ENCODE measurements around the gene PDK3. TPM values are rescaled to one million over a fixed set of nuclear protein-coding genes. Genes with fewer than 3 reads are reported as not detected.

The PDK3 gene
- total RNA-seq, 2 experiments from 2014 or later = 36.1 to 36.5 TPM

DNA sequence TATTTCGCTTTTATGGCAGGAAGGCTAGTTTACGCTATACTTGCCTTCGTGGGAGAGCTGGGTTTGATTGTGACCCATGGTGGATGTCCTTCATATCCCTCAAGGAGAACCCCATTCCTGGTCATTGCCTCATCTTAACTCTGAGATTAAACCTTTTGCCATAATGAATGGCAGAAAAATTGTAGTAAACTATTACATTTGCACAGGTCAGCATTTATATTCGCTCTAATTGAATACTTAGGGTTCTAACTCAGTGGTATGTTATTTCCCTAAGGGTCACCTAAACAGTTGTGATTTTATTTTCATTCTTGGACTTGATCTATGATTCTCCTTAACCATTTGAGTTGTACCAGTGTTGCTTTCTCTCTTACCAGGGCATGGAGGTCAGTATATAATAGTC is 13.4 kb downstream of the PDK3 start:
- POLR2A ChIA-PET = interaction anchor here (1.0 kb wide), 1 partner anchor 30 kb away, joined by 3 read pairs; no protein-coding TSS in a partner anchor
- CTCF ChIA-PET = no interaction called here

DNA sequence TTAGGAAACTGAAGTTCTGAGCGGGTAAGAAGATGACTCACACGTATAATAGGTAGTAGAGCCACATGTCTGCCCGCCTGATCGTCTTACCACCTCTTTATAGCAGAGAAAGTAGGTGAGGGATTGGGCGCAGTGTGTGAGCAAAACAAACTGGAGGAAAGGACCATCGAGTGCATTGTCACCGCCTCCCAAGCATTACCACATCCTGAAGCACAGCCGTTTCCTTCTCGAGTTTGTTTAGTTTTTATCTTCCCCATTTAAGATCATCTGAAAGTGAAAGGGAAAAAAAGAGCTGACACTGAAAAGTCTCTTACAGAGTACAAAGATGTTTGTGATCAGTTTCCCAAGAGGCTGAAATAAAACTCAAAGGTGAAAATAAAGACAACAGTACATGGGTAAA is 14.8 kb downstream of the PDK3 start:
- ChIA-PET CTCF (interaction anchor here (1.3 kb wide), 1 partner anchor 84 kb away, joined by 3 read pairs; no protein-coding TSS in a partner anchor), POLR2A (interaction anchor here (2.3 kb wide), 1 partner anchor 14 kb away, joined by 12 read pairs; the partner anchor contains the start of gene PDK3)

DNA sequence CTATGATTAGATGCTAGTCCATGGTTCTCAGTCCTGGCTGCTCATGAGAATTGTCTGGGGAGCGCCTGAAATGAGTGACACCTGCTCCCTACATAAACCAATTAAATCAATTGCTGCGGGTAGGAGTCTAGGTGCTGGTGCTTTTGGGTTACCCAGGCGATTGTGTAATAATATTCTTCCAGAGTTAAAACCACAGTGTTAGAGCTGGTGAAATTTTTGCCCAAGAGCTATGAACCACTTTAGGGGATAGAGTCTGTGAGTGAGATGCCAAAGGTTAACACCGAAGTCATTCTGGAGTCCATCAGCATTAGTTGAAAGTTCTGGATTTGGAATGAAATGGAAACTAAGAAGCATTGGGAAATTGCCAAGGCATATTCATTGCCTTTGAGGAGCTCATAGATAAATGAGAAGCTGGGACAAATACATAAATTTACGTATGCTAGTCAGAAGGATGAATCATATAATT is 15.3 kb downstream of the PDK3 start:
- CTCF ChIA-PET = no interaction called here
- POLR2A ChIA-PET = interaction anchor here (2.3 kb wide), 1 partner anchor 14 kb away, joined by 12 read pairs; the partner anchor contains the start of gene PDK3

DNA sequence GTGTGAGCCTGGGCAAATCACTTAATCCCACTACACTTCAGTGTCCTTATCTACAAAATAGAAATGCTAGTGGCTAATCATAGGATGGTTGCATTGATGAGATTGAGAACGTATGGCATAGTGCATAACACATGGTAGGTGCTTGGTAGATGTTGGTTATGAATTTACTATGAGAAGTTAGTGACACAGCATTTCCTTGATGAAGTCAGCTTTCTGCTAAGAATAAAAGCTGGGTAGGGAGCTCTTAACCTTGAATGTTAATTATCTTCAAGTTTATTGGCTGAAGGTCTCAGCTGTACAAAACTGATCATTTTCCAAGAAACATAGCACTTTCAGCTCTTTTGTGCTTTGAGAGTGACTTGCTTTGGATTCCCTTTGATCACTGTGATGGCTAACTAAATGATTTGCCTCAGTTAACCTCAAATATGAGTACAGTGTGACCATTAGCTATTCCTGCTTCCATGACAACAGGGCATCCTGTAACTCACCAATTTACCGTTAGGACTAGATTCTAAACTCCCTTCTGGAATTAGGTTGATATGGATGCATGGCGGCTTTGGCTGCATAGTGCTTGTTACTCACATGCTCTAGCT is 17.8 kb downstream of the PDK3 start:
- ChIA-PET POLR2A (interaction anchor here (0.6 kb wide), 1 partner anchor 86 kb away, joined by 4 read pairs; no protein-coding TSS in a partner anchor), CTCF (interaction anchor here (0.6 to 0.8 kb wide), 2 partner anchors 17 to 523 kb away, joined by 3 read pairs; partner anchors contain the start of gene PDK3)

DNA sequence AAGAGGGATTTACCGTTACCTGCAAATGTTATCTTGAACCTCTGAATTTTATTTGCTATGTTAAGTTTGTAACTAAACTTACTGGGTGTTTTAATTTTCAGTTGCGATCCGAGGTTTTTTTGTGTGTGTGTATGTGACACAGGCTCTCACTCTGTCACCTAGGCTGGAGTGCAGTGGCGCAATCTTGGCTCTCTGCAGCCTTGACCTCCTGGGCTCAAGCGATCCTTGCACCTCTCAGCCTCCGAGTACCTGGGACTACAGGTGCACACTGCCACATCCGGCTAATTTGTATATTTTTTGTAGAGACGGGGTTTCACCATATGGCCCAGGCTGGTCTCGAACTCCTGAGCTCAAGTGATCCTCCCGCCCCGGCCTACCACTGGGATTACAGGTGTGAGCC is 18.5 kb downstream of the PDK3 start:
- POLR2A ChIA-PET = no interaction called here
- CTCF ChIA-PET = interaction anchor here (0.8 kb wide), 1 partner anchor 18 kb away, joined by 3 read pairs; the partner anchor contains the start of gene PDK3

DNA sequence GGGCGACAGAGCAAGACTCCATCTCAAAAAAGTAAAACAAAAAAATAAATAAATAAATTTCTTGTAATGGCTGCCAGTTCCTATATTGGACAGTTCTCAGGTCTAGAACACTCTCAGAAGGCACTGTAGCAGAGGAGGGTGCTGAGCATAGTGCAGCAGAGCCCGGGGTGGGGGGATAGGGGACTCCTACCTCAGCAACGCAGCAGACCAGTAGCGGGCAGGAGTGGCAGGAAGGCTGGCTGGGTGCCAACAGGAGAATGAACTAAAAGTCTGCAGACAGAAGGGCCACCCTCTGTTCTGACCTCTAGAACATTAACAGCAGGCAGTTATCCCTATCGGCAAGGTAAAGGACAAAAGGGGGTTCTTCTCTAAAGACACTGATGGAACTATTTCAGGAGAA is 20.2 kb downstream of the PDK3 start:
- ChIA-PET CTCF (no interaction called here), POLR2A (no interaction called here)

DNA sequence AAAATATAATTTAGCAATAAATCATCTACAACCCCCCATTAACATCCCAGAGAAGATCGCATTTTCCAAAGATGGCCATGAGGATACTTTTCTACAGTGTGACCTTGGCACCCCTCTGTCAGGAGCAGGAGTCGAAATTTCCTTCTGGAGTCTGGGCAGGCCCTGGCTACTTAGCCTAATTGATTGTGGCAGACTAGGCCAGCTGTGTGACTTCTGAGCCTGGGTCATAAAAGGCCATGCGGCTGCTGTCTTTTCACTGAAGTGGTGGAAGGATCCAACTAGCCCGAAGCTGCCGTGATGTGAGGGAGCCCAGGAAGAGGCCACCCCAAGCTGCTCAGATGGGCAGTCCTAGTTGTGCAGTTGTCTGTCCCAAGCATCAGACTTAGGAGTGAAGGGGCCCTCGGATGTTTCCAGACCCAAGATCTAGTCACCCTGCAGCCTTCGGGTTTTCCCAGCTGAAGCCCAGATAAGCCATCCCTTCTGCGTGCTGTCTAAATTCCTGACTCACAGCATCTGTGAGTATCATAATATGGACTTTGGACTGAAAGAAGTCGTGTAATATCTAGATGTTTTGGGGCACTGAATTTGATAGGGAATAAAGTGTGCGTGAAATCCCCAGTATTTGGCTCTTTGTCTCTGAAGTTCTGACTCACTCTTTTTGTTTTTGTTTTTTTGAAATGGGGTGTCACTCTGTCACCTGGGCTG is 21.0 kb downstream of the PDK3 start:
- ChIA-PET CTCF (no interaction called here), POLR2A (no interaction called here)

DNA sequence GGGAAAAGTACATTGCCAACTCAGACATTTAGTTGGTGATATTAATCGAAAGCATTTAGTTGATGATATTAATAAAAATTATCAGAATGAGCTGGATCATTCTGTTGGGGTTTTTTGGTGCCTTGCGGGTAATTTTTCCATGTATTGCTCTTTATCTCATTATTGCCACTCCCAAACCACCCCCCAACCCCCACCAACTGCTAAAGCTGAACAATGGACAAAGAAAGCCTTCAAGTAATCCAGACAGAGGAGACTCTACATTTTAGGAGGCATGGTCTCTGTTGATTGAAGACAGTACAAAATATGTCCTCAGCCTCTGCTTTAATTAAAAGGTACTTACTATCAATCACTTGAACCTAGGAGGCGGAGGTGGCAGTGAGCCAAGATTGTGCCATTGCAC is 22.5 kb downstream of the PDK3 start:
- ChIA-PET POLR2A (no interaction called here), CTCF (interaction anchor here (0.8 kb wide), 1 partner anchor 12 kb away, joined by 3 read pairs; no protein-coding TSS in a partner anchor)

DNA sequence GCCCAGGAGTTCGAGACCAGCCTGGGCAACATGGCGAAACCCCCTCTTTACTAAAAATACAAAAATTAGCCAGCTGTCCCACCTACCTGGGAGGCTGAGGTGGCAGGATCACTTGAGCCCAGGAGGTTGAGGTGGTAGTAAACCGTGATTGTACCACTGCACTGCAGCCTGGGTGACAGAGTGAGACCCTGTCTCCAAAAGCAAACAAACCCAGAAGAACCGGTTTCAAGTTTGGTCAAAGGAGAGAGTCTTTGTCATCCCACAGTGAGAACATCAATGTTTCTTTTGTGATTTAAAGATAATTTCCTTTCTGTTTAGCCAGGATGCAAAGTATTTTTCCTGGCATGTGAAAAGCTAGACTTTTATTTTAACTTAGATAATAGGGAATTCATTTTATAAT is 26.7 kb downstream of the PDK3 start:
- ChIA-PET CTCF (no interaction called here), POLR2A (no interaction called here)

DNA sequence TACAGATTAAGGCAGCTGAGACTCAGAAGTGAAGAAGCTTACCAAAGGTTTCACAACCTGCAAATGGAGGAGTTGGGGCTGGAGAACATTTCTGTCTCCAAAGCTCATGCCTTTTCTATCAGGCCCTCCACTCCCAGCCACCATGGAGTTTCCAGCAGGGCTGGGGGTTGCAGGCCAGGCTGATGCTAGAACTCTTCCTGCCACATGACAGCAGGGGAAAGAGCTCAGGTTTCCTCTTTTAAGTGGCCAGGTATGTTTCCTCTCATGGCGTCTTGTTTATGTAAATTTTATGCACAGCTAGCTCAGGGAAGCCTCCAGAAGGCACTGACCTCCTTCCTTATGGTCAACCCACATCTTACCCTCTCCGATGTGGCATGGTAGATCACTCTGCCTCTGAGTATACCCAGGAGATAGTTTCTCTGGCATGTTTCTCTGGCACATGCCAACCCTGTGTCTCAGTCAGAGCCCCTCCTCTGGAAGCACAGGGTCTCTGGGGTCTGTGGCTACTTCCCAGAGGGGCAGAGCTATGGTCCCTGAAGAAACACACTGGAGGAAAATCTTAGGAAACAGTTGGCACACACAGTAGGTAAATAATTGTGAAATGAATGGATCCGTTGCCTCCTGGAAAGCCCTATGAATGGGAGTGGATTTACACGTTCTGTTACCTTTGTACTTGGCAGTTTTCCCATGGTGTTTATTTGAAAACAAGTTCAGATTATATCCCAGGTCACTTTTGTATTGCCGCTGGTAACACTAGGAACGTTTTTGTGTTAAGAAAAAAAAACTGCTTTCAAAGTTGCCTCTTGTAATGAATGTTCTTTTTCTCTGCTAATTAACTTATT is 28.9 kb downstream of the PDK3 start:
- CTCF ChIA-PET = interaction anchor here (0.9 to 1.1 kb wide), 2 partner anchors 30 to 97 kb away, joined by 3 to 5 read pairs; no protein-coding TSS in a partner anchor
- POLR2A ChIA-PET = no interaction called here

DNA sequence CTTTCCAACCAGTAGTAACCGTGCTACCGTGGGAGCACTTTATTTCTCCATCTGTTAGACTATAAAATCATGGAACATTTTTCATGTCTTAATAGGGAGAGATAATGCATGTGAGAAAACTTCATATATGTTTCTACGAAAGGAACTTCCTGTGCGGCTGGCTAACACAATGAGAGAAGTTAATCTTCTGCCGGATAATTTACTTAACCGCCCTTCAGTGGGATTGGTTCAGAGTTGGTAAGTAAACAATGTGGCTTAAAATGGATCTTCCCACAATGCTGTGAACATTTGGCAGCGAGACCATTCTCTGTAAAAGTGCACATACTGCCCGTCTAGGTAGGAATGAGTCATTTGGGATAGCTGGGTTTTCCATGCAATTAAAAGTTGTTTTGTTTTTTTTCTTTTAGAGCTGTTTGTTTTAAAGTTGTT is 29.6 kb downstream of the PDK3 start:
- ChIA-PET POLR2A (no interaction called here), CTCF (interaction anchor here (1.1 kb wide), 1 partner anchor 31 kb away, joined by 3 read pairs; no protein-coding TSS in a partner anchor)

DNA sequence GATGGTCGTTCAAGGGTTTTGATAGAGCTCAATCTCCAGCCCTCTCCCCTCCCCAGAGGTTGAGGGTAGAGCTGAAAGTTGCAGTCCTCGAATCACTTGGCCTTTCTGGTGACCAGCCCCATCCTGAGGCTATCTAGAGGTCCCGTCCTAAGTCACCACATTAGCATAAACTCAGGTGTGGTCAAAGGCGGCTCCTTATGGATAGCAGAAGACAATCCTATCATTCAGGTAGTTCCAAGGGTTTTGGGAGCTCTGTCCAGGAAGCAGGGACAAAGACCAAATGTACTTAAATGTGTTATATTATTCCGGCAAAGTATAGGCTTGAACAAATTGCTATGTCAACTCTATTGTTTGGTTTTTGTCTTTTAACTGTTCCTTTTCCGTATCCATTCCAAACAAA is 30.6 kb downstream of the PDK3 start:
- POLR2A ChIA-PET = no interaction called here

DNA sequence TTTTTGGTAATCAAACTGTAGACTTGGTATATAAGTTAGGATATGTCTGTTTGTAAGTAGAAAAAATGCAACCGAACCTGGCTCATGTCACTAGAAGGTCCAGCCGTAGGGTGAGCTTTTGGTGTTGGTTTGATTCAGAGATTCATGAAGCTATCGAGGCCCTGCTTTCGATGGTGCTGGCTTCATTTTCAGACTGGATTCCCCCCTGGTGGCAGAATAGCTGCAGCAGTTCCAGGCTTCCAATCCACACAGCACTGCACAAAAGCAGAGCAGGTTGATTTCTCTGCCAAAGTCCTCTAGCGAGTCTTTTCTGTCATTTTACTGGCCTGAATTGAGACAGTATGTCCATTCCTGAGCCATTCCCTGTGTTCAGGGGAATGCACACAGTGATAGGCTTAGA is 33.1 kb downstream of the PDK3 start:
- ChIA-PET POLR2A (interaction anchor here (0.5 kb wide), 1 partner anchor 8 kb away, joined by 4 read pairs; no protein-coding TSS in a partner anchor), CTCF (interaction anchor here (0.8 to 1.2 kb wide), 3 partner anchors 91 to 105 kb away, joined by 3 to 4 read pairs (median 4); no protein-coding TSS in a partner anchor)

More for the DNA sequence above, 30.6 kb downstream of the PDK3 start:
- CTCF ChIA-PET = no interaction called here

DNA sequence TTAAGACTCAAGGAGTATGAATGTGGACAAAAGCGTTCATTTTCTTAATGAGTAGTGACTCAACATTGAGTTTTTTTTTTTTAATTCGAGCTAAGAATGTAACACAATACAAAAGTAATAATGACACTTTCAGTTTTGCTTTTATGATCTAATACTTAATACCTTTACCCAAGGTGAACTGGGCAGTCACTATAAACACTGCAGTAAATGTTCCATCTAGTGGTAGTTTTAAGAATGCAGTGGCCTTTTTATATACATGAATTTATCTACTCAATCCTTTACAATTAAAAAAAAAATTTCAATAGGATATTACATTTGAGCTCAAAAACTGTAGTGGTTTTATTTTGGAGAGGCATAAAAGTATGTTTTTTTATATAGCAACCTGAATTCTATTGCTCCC is 33.9 kb downstream of the PDK3 start:
- ChIA-PET POLR2A (no interaction called here), CTCF (interaction anchor here (0.6 to 1.1 kb wide), 6 partner anchors 28 to 128 kb away, joined by 3 to 5 read pairs (median 3); no protein-coding TSS in a partner anchor)

DNA sequence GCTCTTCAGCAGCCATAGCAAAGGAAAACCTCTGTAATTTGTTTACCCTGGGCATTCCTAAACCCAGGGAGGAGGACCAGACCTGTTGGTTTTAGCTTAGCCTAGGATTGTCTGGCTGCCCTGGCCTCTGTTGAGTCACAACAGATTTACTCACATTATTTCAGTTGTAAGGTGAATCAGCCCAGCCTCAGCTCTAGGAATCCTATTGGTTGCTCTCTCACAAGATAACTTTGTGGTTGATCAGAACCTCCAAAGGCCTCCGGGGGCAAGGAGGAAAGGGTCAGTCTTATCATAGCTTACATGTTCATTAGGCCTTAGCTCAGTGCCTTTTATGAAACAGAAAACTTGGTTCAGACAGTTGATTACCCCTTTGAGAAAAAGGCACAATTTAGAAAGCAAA is 41.0 kb downstream of the PDK3 start:
- CTCF ChIA-PET = interaction anchor here (0.7 to 1.5 kb wide), 2 partner anchors 111 to 352 kb away, joined by 3 to 4 read pairs; no protein-coding TSS in a partner anchor
- POLR2A ChIA-PET = no interaction called here

DNA sequence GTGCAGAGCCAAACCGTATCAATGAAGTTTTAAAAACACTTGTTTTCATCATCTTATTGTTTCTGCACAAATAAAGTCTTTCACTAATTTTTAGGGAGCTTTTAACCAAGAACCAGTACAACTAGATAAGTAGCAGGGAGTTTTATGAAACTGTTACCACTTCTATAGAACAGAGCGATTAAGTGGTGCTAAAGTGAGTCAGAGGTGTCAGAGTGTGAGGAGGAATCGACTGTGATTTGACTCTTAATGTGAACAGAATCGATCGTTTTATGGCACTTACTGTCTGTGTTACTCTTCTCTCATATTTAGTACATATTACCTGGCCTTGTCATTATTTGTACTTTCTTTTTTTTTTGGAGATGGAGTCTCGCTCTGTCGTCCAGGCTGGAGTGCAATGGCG is 43.3 kb downstream of the PDK3 start:
- POLR2A ChIA-PET = interaction anchor here (1.0 kb wide), 1 partner anchor 29 kb away, joined by 3 read pairs; no protein-coding TSS in a partner anchor
- CTCF ChIA-PET = interaction anchor here (0.9 kb wide), 1 partner anchor 112 kb away, joined by 3 read pairs; no protein-coding TSS in a partner anchor

DNA sequence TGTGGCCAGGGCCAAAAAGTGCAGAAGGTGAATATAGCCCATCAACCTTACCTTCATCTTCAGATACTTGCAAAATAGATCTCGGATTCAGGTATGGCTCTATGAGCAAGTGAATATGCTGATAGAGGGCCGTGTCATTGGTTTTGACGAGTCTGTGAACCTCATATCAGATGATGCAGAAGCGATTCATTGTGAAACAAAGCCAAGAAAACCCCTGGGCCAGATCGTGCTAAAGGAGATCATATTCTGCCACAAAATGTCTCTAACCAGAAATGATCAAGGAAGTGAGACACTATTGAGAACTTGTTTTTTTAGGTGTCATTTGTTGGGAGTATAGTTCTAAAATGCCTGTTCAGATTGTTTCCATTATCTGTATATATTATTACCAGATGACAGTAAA is 48.3 kb downstream of the PDK3 start:
- ChIA-PET CTCF (no interaction called here), POLR2A (no interaction called here)

DNA sequence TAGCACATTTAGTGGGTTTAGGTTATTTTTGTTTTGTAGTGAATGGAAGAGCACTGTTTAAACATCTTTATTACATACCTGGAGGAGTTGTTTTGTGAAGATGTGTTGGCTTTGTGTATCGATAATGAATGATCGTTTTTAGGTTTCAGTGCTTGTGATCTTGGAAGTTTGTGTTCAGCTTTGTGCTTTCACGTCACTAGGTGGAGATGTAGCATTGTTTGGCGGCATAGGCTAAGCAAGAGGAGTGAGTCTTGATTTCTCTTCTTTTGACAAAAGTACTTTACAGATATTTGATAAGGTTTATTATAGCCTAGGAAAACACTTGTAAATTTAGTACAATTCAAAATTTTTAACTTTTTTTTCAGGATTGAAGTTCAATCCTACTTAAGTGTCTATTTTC is 50.4 kb downstream of the PDK3 start:
- CTCF ChIA-PET = no interaction called here
- POLR2A ChIA-PET = no interaction called here

DNA sequence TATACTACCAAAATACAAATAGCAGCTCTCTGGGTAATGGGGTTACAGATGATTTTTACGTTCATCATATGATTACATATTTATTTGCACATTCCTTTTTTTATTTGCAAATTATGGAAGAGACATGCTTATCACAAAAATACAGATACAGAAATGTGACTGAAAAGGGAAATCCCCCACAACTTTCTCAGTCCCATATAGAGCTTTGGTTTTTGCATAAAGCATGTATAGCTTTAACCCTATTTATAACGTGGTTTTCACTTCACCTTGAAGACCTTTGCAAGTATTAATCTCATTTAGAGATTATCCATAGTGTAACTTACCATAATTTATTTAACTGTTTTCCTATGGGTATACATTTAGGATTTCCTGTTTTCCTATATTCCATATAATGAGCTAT is 55.4 kb downstream of the PDK3 start:
- ChIA-PET CTCF (no interaction called here), POLR2A (no interaction called here)

DNA sequence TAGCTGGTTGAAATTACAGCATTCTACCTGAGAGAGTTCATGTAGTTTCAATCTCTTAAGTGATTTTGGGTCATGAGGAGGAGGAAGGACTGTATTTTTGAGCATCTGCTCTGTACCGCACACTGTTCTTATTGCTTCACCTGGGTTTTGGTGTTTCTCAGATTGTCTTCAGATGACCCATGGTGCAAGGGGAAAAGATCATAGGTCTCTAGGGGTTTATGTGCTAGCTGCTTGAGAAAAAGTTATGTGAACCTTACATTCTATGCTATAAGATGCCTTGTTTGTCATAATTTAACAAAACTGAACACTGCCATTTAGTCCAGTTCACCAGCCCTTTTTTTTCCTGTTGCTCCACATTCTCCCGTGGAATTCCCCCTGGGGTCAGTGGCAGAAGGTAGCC is 60.4 kb downstream of the PDK3 start:
- CTCF ChIA-PET = no interaction called here

More for the DNA sequence above, 60.4 kb downstream of the PDK3 start:
- POLR2A ChIA-PET = no interaction called here

All from activated CD8-positive, alpha-beta memory T cell treated with anti-CD3 and anti-CD28 coated beads for 36 hours (primary cell).